GM18508 (cell line): ENCODE measurements around the gene PAF1.

ENCODE experiments used
- ATAC-seq: cut with Tn5 transposase; IDR thresholded peaks from one replicate; pipeline ENCODE4 v1.9.1; 2021; ENCODE audit warnings: moderate number of reproducible peaks; ENCODE audit not compliant: insufficient read depth, unreplicated experiment

PAF1 gene

GRCh38 chr19:39406656-39407409, 15.9 kb upstream of the PAF1 start, which contains the start of gene ZFP36:
Gene ZFP36 (plus strand): TSS chr19:39406847. CDS start chr19:39406905, 58 bp downstream.
- no peak for ATAC-seq

GRCh38 chr19:39405958-39406655, 15.2 kb upstream of the PAF1 start:
- no peak for ATAC-seq

GRCh38 chr19:39405261-39405957, 14.5 kb upstream of the PAF1 start:
- no peak for ATAC-seq

DNA sequence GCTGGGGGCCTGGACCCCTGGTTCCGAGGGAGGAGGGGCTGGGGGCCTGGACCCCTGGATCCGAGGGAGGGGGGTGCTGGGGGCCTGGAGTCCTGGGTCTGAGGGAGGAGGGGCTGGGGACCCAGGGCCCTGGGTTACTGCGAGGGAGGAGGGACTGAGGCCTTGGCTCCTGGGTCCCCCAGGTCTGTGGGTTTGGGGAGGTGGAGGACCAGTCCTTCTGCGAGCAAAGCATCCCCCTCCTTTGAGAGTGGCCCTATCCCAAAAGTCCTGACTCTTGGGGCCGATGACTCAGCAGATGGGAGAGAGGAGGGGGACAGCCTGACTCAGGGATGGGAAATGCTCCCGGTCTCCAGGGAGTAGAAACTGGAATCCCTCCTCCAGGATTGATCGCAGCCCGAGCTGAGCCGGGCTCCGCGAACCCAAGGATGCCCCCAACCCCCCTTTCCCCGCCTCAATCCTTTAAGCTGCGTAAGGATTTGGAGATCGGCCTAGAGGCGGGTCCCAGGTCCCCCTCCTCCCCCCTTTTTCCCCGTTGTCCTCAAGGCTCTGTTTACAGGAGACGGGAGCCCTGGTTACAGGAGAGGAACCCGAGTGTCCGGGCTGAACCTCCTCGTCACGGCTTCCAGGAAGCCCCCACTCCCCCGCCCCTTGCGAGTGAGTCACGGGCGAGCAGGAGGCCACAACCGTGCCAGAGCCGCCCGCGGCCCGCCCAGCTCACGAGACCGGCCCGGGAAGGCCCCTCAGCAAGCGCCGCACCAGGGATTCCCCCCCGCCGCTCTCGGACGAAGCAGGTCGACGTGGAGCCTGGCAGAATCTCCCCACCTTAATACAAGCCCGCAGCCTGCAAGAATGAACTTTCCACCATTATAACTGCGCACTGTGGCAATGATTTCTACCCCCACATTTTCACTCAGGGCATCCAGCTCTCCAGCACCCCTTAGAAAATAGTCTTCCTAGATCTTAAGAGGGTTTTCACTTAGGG, 12.7 kb upstream of the PAF1 start:
- no peak for ATAC-seq

GRCh38 chr19:39402346-39403300, 11.7 kb upstream of the PAF1 start:
- no peak for ATAC-seq

- ATAC-seq: no peak
Observed at GRCh38 chr19:39401549-39402345, 10.8 kb upstream of the PAF1 start.

DNA sequence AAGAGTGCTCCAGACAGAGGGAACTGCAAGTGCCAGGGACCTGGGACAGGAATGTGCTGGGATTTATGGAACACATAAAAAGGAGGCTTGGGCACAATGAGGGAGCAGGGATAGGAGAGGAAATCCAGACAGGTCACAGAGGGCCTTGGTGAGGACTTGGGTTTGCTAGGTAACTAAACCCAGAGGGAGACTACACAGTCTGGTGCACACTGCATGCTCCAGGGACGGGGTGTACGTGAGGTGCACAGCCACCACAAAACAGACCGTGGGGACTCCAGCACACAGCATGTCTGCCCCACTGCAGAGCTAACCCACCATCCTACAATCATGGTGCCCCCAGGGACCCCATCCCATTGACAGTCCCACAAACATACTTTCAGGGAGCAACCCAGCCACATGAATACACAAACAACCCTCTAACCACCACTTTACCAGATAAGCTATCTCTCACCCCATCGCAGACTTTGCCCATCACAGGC, 10.2 kb upstream of the PAF1 start:
- no peak for ATAC-seq

DNA sequence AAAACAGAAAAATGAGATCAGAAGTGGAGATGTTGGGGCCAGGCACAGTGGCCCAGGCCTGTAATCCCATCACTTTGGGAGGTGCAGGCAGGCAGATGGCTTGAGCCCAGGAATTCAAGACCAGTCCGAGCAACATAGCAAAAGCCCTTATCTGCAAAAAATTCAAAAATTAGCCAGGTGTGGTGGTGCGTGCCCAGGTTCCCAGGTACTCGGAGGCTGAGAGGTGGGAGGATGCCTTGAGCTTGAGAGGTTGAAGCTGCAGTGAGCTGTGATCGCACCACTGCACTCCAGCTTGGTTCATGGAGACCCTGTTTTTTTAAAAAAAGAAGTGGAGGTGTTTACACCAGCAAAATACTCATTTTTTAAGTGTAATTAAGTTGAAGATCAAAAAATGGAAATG, 9.2 kb upstream of the PAF1 start:
- no peak for ATAC-seq

GRCh38 chr19:39399668-39400050, 8.8 kb upstream of the PAF1 start:
- ATAC-seq: no peak

GRCh38 chr19:39398297-39398864, 7.5 kb upstream of the PAF1 start:
- ATAC-seq: no peak

- no peak for ATAC-seq
Observed at GRCh38 chr19:39397360-39398296, 6.7 kb upstream of the PAF1 start.

DNA sequence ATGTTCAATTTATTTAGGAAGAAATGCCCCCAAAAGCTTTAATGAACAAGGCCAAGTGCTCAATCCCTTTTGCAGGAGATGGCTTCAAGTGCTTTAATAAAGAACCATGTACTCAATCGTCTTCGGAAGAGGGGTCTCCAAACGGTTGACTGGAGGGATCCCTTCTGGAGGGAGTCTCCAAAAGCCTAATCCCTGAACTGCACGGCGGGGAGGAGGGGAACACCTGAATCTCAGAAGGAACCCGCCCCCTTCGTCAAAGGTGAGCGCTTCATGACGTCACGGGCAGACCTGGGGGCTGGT, 505 bp downstream of the PAF1 start:
- no peak for ATAC-seq

DNA sequence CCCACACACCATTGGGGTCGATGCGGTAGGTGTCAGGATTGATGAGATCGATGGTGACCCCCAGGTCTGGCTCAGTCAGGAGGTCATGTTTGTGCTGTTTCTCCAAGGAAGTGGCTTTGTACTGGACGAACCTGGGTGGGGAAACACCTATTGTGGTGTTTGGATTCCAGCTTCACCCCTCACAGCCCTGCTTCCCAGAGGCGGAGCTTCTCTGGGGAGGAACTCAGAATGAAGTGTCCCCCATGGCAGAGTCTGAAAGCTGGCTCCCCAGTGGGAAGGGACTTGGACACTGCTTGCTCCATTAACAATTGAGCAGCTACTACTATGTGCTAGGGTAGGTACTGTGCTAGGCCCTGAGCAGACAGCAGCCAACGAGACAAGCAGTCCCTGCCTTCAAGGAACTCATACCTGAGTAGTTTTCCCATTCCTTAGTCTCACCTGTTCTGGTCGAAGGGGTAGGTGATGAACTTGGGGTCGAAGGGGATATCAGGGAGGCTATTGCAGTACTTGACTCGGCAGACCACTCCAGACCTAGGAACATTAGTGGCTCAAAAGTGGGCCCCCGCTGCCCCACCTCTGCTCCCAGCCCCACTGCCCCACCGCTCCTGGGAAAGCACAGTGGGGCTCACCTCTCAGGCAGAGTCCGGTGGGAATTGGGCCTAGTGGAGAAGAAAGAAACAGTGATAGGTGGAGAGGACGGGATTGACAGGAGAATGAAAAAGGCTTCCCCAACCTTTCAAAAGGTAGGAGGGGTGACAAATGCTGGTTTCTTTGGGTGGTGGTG, 1.1 kb downstream of the PAF1 start:
- ATAC-seq: no peak

- ATAC-seq: no peak
Observed at GRCh38 chr19:39388657-39389056, 2.2 kb downstream of the PAF1 start.

GRCh38 chr19:39386557-39386956, 4.3 kb downstream of the PAF1 start:
- no peak for ATAC-seq
